ENCODE data around the gene GALNT15. TPM values are rescaled to one million over a fixed set of nuclear protein-coding genes. Genes with fewer than 3 reads are reported as not detected.

The GALNT15 gene
- total and polyA plus RNA-seq, 2 of the 4 experiments (the other 2 are of a cell fraction): 12.8 to 19.7 TPM

GRCh38 chr3:16216373-16216935, 42.0 kb downstream of the GALNT15 start:
- H3K4me3 ChIP-seq (ENCODE audit: insufficient read depth, low read depth, low read length): no peak overlapping the region
- no peak overlapping the region for H2AK9ac ChIP-seq (replicated peaks; ENCODE audit: low read depth, low read length, poor library complexity)
- no peak for DNase-seq
- H2AFZ ChIP-seq (replicated peaks; ENCODE audit: low read length, poor library complexity): no peak overlapping the region
- H3K4me2 ChIP-seq (ENCODE audit: low read depth, low read length): no peak overlapping the region
- H2AK5ac ChIP-seq (ENCODE audit: low read depth, low read length): no peak overlapping the region
- H3K36me3 ChIP-seq (ENCODE audit: control insufficient read depth, insufficient read depth, low read length): peaks cover 50% of the 10 kb centered on the region
- no peaks in the 10 kb centered on the region for H3K79me1 ChIP-seq (ENCODE audit: low read depth in 1 of 2, low read length in 2 of 2)
- H3K4me1 ChIP-seq (ENCODE audit: control insufficient read depth, insufficient read depth, low read length): no peaks in the 10 kb centered on the region
- H4K20me1 ChIP-seq (ENCODE audit: insufficient read depth, low read length): no peaks in the 10 kb centered on the region
- H3K18ac ChIP-seq (ENCODE audit: low read depth, low read length): no peak overlapping the region
- H4K8ac ChIP-seq (ENCODE audit: low read depth in 2 of 2, low read length in 2 of 2): no peak overlapping the region
- no peak overlapping the region for H2BK120ac ChIP-seq (ENCODE audit: low read depth, low read length)
- dilution Hi-C loops (cut with HindIII; ENCODE audit: low sequenced_read_pairs, unreplicated experiment): no loop called here
- no peak overlapping the region for H3K27ac ChIP-seq (ENCODE audit: insufficient read depth, low read length)
- WGBS, 2 experiments (ENCODE audit: extremely low coverage in 2 of 2, insufficient read length in 1 of 2): 97% methylated on average over 14 of the region's 17 CpGs; no CpG with 5 or more reads in 1 of the 2 experiments
- no peak overlapping the region for H3K23ac ChIP-seq (ENCODE audit: low read depth, low read length)
- no peak overlapping the region for H2BK5ac ChIP-seq (ENCODE audit: low read depth, low read length, poor library complexity, severe bottlenecking)
- no peaks in the 10 kb centered on the region for H3K9me1 ChIP-seq (ENCODE audit: insufficient read depth, low read length)
- ChIA-PET POLR2A (ENCODE audit: unreplicated experiment) (no interaction called here), CTCF (interaction anchor here (0.7 to 1.1 kb wide), 2 partner anchors 12 to 92 kb away, joined by 3 read pairs; no protein-coding TSS in a partner anchor)
- in situ Hi-C loops (cut with MboI; ENCODE audit: low sequenced_read_pairs): no loop called here
- H2BK20ac ChIP-seq (ENCODE audit: low read depth, low read length): no peak overlapping the region
- no peak overlapping the region for H4K91ac ChIP-seq (ENCODE audit: insufficient read depth, low read depth, low read length)
- H4K5ac ChIP-seq (ENCODE audit: low read depth, low read length): no peak overlapping the region
- no peak overlapping the region for H3K56ac ChIP-seq (ENCODE audit: extremely low read depth, insufficient read depth, low read length)
- intact Hi-C loops (cut with micrococcal nuclease): no loop called here
- no peaks in the 10 kb centered on the region for H3K9me3 ChIP-seq (ENCODE audit: control insufficient read depth, insufficient read depth, low read length)
- BruUV-seq (replicated peaks): no TSS peak
- H3K9ac ChIP-seq (ENCODE audit: low read depth, low read length): no peak overlapping the region
- no peak overlapping the region for H2BK15ac ChIP-seq (ENCODE audit: low read depth, low read length)
- no peak for TF ChIP-seq RFX5 (IDR thresholded peaks at IDR 0.05; ENCODE audit: low read depth, low read length)
- TF ChIP-seq SMC3 (IDR thresholded peaks at IDR 0.05; ENCODE audit: low read depth, low read length): no peak
- TF ChIP-seq USF2 (IDR thresholded peaks at IDR 0.05; ENCODE audit: low read depth, low read length): no peak
- no peak for TF ChIP-seq BHLHE40 (IDR thresholded peaks at IDR 0.05; ENCODE audit: low read depth, low read length)
- no peak for TF ChIP-seq CHD1 (IDR thresholded peaks at IDR 0.05; ENCODE audit: low read depth, low read length)
- no peak for TF ChIP-seq NFE2L2 (IDR thresholded peaks at IDR 0.05; ENCODE audit: low read depth, low read length)
- TF ChIP-seq RCOR1 (IDR thresholded peaks at IDR 0.05; ENCODE audit: insufficient replicate concordance, low read length): no peak
- TF ChIP-seq MAZ (IDR thresholded peaks at IDR 0.05; ENCODE audit: borderline replicate concordance, low read depth, low read length): no peak
- no peak for TF ChIP-seq CTCF (conservative IDR thresholded peaks at IDR 0.05; ENCODE audit: low read depth, low read length)
- no peak for TF ChIP-seq CEBPB (IDR thresholded peaks at IDR 0.05; ENCODE audit: low read depth, low read length)
- TF ChIP-seq RAD21 (IDR thresholded peaks at IDR 0.05; ENCODE audit: low read length): no peak
- TF ChIP-seq POLR2A (IDR thresholded peaks at IDR 0.05; ENCODE audit: low read depth, low read length): no peak
- TF ChIP-seq ELK1 (IDR thresholded peaks at IDR 0.05; ENCODE audit: borderline replicate concordance, low read depth, low read length): no peak
- no peaks in the 10 kb centered on the region for H3K27me3 ChIP-seq (ENCODE audit: control insufficient read depth, insufficient read depth, low read length)
- ATAC-seq (ENCODE audit: low read depth): no peak
- H3K4ac ChIP-seq (ENCODE audit: low read depth, low read length): no peak overlapping the region
- no peak overlapping the region for H3K14ac ChIP-seq (replicated peaks; ENCODE audit: low read depth, low read length)
